PFSK-1 (cell line): ENCODE data around the gene EME2.

Source experiments
- FOXP2 ChIP-seq: optimal IDR thresholded peaks from 2 replicates; pipeline ENCODE3; 2011; ENCODE audit warnings: borderline replicate concordance, control low read depth, inconsistent platforms; ENCODE audit not compliant: insufficient read depth; ENCODE audit errors: extremely low read length, extremely low read depth
- POLR2AphosphoS5 ChIP-seq: IDR thresholded peaks from 2 replicates; pipeline ENCODE4 v1.6.1; 2012; ENCODE audit warnings: low read depth, mild to moderate bottlenecking, control low read depth, low read length, moderate library complexity
- SIN3A ChIP-seq: IDR thresholded peaks from 2 replicates; pipeline ENCODE4 v1.6.1; 2012; ENCODE audit warnings: mild to moderate bottlenecking, low read length, moderate library complexity, borderline replicate concordance; ENCODE audit not compliant: insufficient read depth
- TAF1 ChIP-seq: IDR thresholded peaks from 2 replicates; pipeline ENCODE4 v1.6.1; 2012; ENCODE audit warnings: low read length, control low read depth, borderline replicate concordance; ENCODE audit not compliant: insufficient read depth
- TF ChIP-seq, protein P1 (sequence below), 2 experiments: IDR thresholded peaks; 2 replicates each; pipeline versions ENCODE4 v1.6.1 to v1.8.0; 2011 to 2012; ENCODE audit warnings: low read depth in 2 of 2, low read length in 2 of 2, control low read depth in 1 of 2, inconsistent platforms in 1 of 2, mild to moderate bottlenecking in 1 of 2, moderate library complexity in 1 of 2; ENCODE audit not compliant: insufficient read depth in 1 of 2

DNA sequence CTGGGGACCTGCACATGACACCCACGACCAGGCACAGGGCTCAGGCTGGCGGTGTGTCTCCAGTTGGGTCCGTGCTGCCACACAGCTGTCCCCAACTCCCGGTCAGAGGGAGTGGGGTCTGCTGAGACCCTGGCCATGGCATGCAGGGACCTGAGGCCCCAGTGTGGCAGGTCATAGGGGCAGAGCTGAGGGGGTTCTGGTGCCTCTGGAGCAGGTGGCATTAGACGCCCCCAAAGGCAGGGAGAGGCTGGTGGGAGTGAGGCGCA, 14.4 kb downstream of the EME2 start:
- TF ChIP-seq POLR2AphosphoS5 (no peak), TAF1 (no peak), SIN3A (no peak), FOXP2 (no peak)
- TF ChIP-seq, protein P1, sequence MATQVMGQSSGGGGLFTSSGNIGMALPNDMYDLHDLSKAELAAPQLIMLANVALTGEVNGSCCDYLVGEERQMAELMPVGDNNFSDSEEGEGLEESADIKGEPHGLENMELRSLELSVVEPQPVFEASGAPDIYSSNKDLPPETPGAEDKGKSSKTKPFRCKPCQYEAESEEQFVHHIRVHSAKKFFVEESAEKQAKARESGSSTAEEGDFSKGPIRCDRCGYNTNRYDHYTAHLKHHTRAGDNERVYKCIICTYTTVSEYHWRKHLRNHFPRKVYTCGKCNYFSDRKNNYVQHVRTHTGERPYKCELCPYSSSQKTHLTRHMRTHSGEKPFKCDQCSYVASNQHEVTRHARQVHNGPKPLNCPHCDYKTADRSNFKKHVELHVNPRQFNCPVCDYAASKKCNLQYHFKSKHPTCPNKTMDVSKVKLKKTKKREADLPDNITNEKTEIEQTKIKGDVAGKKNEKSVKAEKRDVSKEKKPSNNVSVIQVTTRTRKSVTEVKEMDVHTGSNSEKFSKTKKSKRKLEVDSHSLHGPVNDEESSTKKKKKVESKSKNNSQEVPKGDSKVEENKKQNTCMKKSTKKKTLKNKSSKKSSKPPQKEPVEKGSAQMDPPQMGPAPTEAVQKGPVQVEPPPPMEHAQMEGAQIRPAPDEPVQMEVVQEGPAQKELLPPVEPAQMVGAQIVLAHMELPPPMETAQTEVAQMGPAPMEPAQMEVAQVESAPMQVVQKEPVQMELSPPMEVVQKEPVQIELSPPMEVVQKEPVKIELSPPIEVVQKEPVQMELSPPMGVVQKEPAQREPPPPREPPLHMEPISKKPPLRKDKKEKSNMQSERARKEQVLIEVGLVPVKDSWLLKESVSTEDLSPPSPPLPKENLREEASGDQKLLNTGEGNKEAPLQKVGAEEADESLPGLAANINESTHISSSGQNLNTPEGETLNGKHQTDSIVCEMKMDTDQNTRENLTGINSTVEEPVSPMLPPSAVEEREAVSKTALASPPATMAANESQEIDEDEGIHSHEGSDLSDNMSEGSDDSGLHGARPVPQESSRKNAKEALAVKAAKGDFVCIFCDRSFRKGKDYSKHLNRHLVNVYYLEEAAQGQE (IDR thresholded peaks at IDR 0.05; ENCODE audit: insufficient read depth in 1 of 2, low read depth in 2 of 2, low read length in 2 of 2): no peak
